Pons (tissue), 1 donor: Measurements from ENCODE around the gene FBXL13.
"Not testable (repeated sequence)": the region's sequence is repeated elsewhere in the genome, so short reads cannot be mapped to it uniquely, and the experiment has no call there.

Source experiments
- DNase-seq: peaks from one replicate; pipeline ENCODE4 v3.0.0-alpha.2; 2016; ENCODE audit warnings: low spot score

Gene FBXL13

GRCh38 chr7:102983602-102984001 lies 91.0 kb downstream of the FBXL13 start:
- DNase-seq, result no peak

GRCh38 chr7:102982235-102982634 lies 92.4 kb downstream of the FBXL13 start:
- no peak for DNase-seq

GRCh38 chr7:102981451-102981850 lies 93.1 kb downstream of the FBXL13 start:
- DNase-seq, result no peak

- DNase-seq, result no peak
Observed at GRCh38 chr7:102979670-102980069, 94.9 kb downstream of the FBXL13 start.

GRCh38 chr7:102978284-102978683 lies 96.3 kb downstream of the FBXL13 start:
- DNase-seq, result no peak

- not testable (repeated sequence) for DNase-seq
Observed at GRCh38 chr7:102977586-102977985, 97.0 kb downstream of the FBXL13 start.

- DNase-seq, result no peak
Observed at GRCh38 chr7:102976493-102976892, 98.1 kb downstream of the FBXL13 start.

GRCh38 chr7:102975854-102976253 lies 98.7 kb downstream of the FBXL13 start:
- no peak for DNase-seq

GRCh38 chr7:102974366-102975236 lies 100.0 kb downstream of the FBXL13 start:
- no peak for DNase-seq

- no peak for DNase-seq
Observed at GRCh38 chr7:102973096-102973802, 101.3 kb downstream of the FBXL13 start.

- DNase-seq, result no peak
Observed at GRCh38 chr7:102967798-102968197, 106.8 kb downstream of the FBXL13 start.

GRCh38 chr7:102966465-102966864 lies 108.1 kb downstream of the FBXL13 start:
- no peak for DNase-seq

GRCh38 chr7:102961993-102962392 lies 112.6 kb downstream of the FBXL13 start:
- DNase-seq, result not testable (repeated sequence)

GRCh38 chr7:102958004-102958403 lies 116.6 kb downstream of the FBXL13 start:
- not testable (repeated sequence) for DNase-seq

- not testable (repeated sequence) for DNase-seq
Observed at GRCh38 chr7:102954359-102954758, 120.2 kb downstream of the FBXL13 start.

GRCh38 chr7:102953406-102953805 lies 121.2 kb downstream of the FBXL13 start:
- DNase-seq, result no peak

GRCh38 chr7:102951839-102952238 lies 122.8 kb downstream of the FBXL13 start:
- no peak for DNase-seq

- DNase-seq, result no peak
Observed at GRCh38 chr7:102944241-102944640, 130.4 kb downstream of the FBXL13 start.

GRCh38 chr7:102943423-102944169 lies 131.0 kb downstream of the FBXL13 start:
- no peak for DNase-seq

- DNase-seq, result no peak
Observed at GRCh38 chr7:102942868-102943267, 131.7 kb downstream of the FBXL13 start.

- no peak for DNase-seq
Observed at GRCh38 chr7:102942181-102942866, 132.3 kb downstream of the FBXL13 start.

GRCh38 chr7:102938679-102939078 lies 135.9 kb downstream of the FBXL13 start:
- no peak for DNase-seq
